SK-MEL-5 (cell line): ENCODE measurements around the gene ZDHHC18. TPM values are rescaled to one million over a fixed set of nuclear protein-coding genes. Genes with fewer than 3 reads are reported as not detected.

Source experiments
- small RNA-seq, 2 experiments: library from RNA; depleted of rRNA; stranded (forward); fragments of <200 nt; gene quantifications; one replicate each; pipeline ENCODE3, GENCODE V24; 2014
- total RNA-seq: library from RNA; depleted of rRNA; stranded (reverse); fragments of >200 nt; shearing (Covaris generic); gene quantifications from 2 replicates; pipeline ENCODE4 v1.2.3, GENCODE V29; 2014; rRNA removed

Gene ZDHHC18
- total RNA-seq, 1 experiment from 2014 or later: 9.5 TPM

Small RNA genes lying within 50 kb of the gene (small RNA-seq; reads per million reads assigned to genes)
- gene RN7SL165P: 0 reads per million in 2 experiments

Other genes starting within 250 kb of the ZDHHC18 start
- gene ARID1A, start 130.7 kb upstream of the ZDHHC18 start, total RNA-seq: 11.1 and 11.2 TPM in 2 replicates
- 18.8 and 19.0 TPM in 2 replicates for gene PIGV, start 38.7 kb upstream of the ZDHHC18 start, total RNA-seq
- gene SFN, start 36.5 kb downstream of the ZDHHC18 start, total RNA-seq: 0.11 TPM in 1 of 2 replicates, not detected in the other
- gene GPN2, start 63.6 kb downstream of the ZDHHC18 start, total RNA-seq: 29.1 and 30.3 TPM in 2 replicates
- gene GPATCH3, start 73.8 kb downstream of the ZDHHC18 start, total RNA-seq: 7.7 and 9.7 TPM in 2 replicates
- gene NR0B2, start 87.3 kb downstream of the ZDHHC18 start, total RNA-seq: not detected in 2 replicates
- 53.5 and 60.8 TPM in 2 replicates for gene NUDC, start 95.1 kb downstream of the ZDHHC18 start, total RNA-seq
- gene KDF1, start 133.8 kb downstream of the ZDHHC18 start, total RNA-seq: not detected in 2 replicates
- gene TRNP1, start 167.0 kb downstream of the ZDHHC18 start, total RNA-seq: 29.1 and 29.5 TPM in 2 replicates
- 0.05 TPM in 1 of 2 replicates, not detected in the other for gene TENT5B, start 186.2 kb downstream of the ZDHHC18 start, total RNA-seq